ENCODE results near the gene ITPKA. TPM values are rescaled to one million over a fixed set of nuclear protein-coding genes. Genes with fewer than 3 reads are reported as not detected.

Gene ITPKA
- total RNA-seq, 1 experiment from 2014 or later = 16.2 TPM

GRCh38 chr15:41512512-41512939 is 18.9 kb downstream of the ITPKA start:
- Mint-ChIP-seq H3K27me3 (ENCODE audit: insufficient read depth, unreplicated experiment) (no peaks in the 10 kb centered on the region), H3K4me3 (ENCODE audit: unreplicated experiment) (peak overlapping the region; percentile 71), H3K9me3 (ENCODE audit: unreplicated experiment) (no peaks in the 10 kb centered on the region), H3K27ac (ENCODE audit: unreplicated experiment) (peak overlapping the region; percentile 35), H3K4me1 (ENCODE audit: low read depth, unreplicated experiment) (no peaks in the 10 kb centered on the region), H3K36me3 (ENCODE audit: insufficient read depth, unreplicated experiment) (peaks cover 15% of the 10 kb centered on the region)
- ChIA-PET CTCF (no interaction called here), POLR2A (no interaction called here)
- no peak for DNase-seq
- no peaks in the 10 kb centered on the region for H3K9me3 ChIP-seq
- BruUV-seq (replicated peaks) = TSS peak; percentile 37
- peaks cover 4% of the 10 kb centered on the region; the same call in 1 of the 2 replicates for H3K4me1 ChIP-seq
- no peaks in the 10 kb centered on the region for H3K27me3 ChIP-seq (replicated peaks; ENCODE audit: control insufficient read depth, insufficient read depth, low read length)
- intact Hi-C loops (cut with micrococcal nuclease; ENCODE audit: unreplicated experiment) = no loop called here
- H3K36me3 ChIP-seq (ENCODE audit: control insufficient read depth, insufficient read depth, low read length) = no peaks in the 10 kb centered on the region
- TF ChIP-seq CTCF (IDR thresholded peaks at IDR 0.05; ENCODE audit: insufficient read depth in 1 of 2, low read depth in 1 of 2, low read length in 1 of 2, severe bottlenecking in 1 of 2, unreplicated experiment in 1 of 2) = no peak
- peak overlapping the region; percentile 61 for H3K4me3 ChIP-seq (ENCODE audit: low read depth, low read length)

GRCh38 chr15:41512940-41513505 is 19.3 kb downstream of the ITPKA start:
- POLR2A ChIA-PET = no interaction called here
- H3K36me3 Mint-ChIP-seq (ENCODE audit: insufficient read depth, unreplicated experiment) = peaks cover 18% of the 10 kb centered on the region
- no peaks in the 10 kb centered on the region for H3K4me1 Mint-ChIP-seq (ENCODE audit: low read depth, unreplicated experiment)
- Histone ChIP-seq H3K4me3 (ENCODE audit: low read depth, low read length) (peak overlapping the region; percentile 61; the same call in 1 of the 2 replicates), H3K9me3 (no peaks in the 10 kb centered on the region), H3K27me3 (replicated peaks; ENCODE audit: control insufficient read depth, insufficient read depth, low read length) (no peaks in the 10 kb centered on the region), H3K36me3 (ENCODE audit: control insufficient read depth, insufficient read depth, low read length) (no peaks in the 10 kb centered on the region), H3K4me1 (peaks cover 4% of the 10 kb centered on the region; the same call in 1 of the 2 replicates)
- no peak for TF ChIP-seq CTCF (IDR thresholded peaks at IDR 0.05; ENCODE audit: insufficient read depth in 1 of 2, low read depth in 1 of 2, low read length in 1 of 2, severe bottlenecking in 1 of 2, unreplicated experiment in 1 of 2)
- peak overlapping the region; percentile 71 for H3K4me3 Mint-ChIP-seq (ENCODE audit: unreplicated experiment)
- H3K9me3 Mint-ChIP-seq (ENCODE audit: unreplicated experiment) = no peaks in the 10 kb centered on the region
- CTCF ChIA-PET = no interaction called here
- H3K27ac Mint-ChIP-seq (ENCODE audit: unreplicated experiment) = peak overlapping the region; percentile 35
- no peak for DNase-seq
- BruUV-seq (replicated peaks) = no TSS peak
- intact Hi-C loops (cut with micrococcal nuclease; ENCODE audit: unreplicated experiment) = no loop called here
- H3K27me3 Mint-ChIP-seq (ENCODE audit: insufficient read depth, unreplicated experiment) = no peaks in the 10 kb centered on the region

GRCh38 chr15:41513506-41514227 is 20.0 kb downstream of the ITPKA start, which contains the start of gene LTK:
TSS of gene LTK (minus strand) at chr15:41513827. CDS start at chr15:41513709, 118 bp downstream.
- BruUV-seq (replicated peaks) = no TSS peak
- H3K4me1 ChIP-seq = peaks cover 4% of the 10 kb centered on the region; the same call in 1 of the 2 replicates
- POLR2A ChIA-PET = no interaction called here
- peaks cover 20% of the 10 kb centered on the region for H3K36me3 Mint-ChIP-seq (ENCODE audit: insufficient read depth, unreplicated experiment)
- intact Hi-C loops (cut with micrococcal nuclease; ENCODE audit: unreplicated experiment) = no loop called here
- no peaks in the 10 kb centered on the region for H3K27me3 ChIP-seq (replicated peaks; ENCODE audit: control insufficient read depth, insufficient read depth, low read length)
- no peaks in the 10 kb centered on the region for H3K27me3 Mint-ChIP-seq (ENCODE audit: insufficient read depth, unreplicated experiment)
- peak within 1 kb of the TSS; percentile 71 for H3K4me3 Mint-ChIP-seq (ENCODE audit: unreplicated experiment)
- no peaks in the 10 kb centered on the region for H3K9me3 Mint-ChIP-seq (ENCODE audit: unreplicated experiment)
- DNase-seq = no peak
- H3K4me3 ChIP-seq (ENCODE audit: low read depth, low read length) = peak within 1 kb of the TSS; percentile 61
- H3K36me3 ChIP-seq (ENCODE audit: control insufficient read depth, insufficient read depth, low read length) = no peaks in the 10 kb centered on the region
- peak within 1 kb of the TSS; percentile 35 for H3K27ac Mint-ChIP-seq (ENCODE audit: unreplicated experiment)
- no peaks in the 10 kb centered on the region for H3K4me1 Mint-ChIP-seq (ENCODE audit: low read depth, unreplicated experiment)
- CTCF ChIA-PET = no interaction called here
- no peaks in the 10 kb centered on the region for H3K9me3 ChIP-seq
- no peak for TF ChIP-seq CTCF (IDR thresholded peaks at IDR 0.05; ENCODE audit: insufficient read depth in 1 of 2, low read depth in 1 of 2, low read length in 1 of 2, severe bottlenecking in 1 of 2, unreplicated experiment in 1 of 2)
